HCT116 (cell line): ENCODE results near the gene ORC4. TPM values are rescaled to one million over a fixed set of nuclear protein-coding genes. Genes with fewer than 3 reads are reported as not detected.

ENCODE experiments used
- total RNA-seq: library from RNA; stranded (reverse); gene quantifications from one replicate; pipeline ENCODE4 v1.2.1, GENCODE V29; 2021; ENCODE audit not compliant: unreplicated experiment

The ORC4 gene
- total RNA-seq, 1 experiment from 2014 or later, result 51.0 TPM

Other genes with a start within 250 kb of the ORC4 start
- gene ACVR2A, start 175.7 kb downstream of the ORC4 start, total RNA-seq, result 9.4 TPM
- 20.5 TPM for gene MBD5, start 354 bp upstream of the ORC4 start, total RNA-seq